ENCODE results near the gene CCDC33. TPM values are rescaled to one million over a fixed set of nuclear protein-coding genes. Genes with fewer than 3 reads are reported as not detected.
A peak's percentile ranks its signal among the peaks of the same experiment; 100 is the strongest.

Gene CCDC33
- total and polyA plus RNA-seq, 2 donors from 2014 or later, result 0.63 TPM; not detected in 1

GRCh38 chr15:74334127-74334526, 98.0 kb downstream of the CCDC33 start:
- intact Hi-C loops (cut with DNase I), result no loop called here
- Histone ChIP-seq H3K9ac (ENCODE audit: low read length in 3 of 3) (no peak overlapping the region), H3K4me3 (ENCODE audit: low read length in 3 of 3) (no peak overlapping the region), H3K27me3 (ENCODE audit: control insufficient read depth, insufficient read depth, low read length) (no peaks in the 10 kb centered on the region), H3K9me3 (ENCODE audit: control insufficient read depth in 2 of 3, insufficient read depth in 1 of 3, low read length in 3 of 3) (no peaks in the 10 kb centered on the region), H3K27ac (ENCODE audit: low read depth in 2 of 2, low read length in 2 of 2) (no peak overlapping the region), H3K4me1 (ENCODE audit: control insufficient read depth in 2 of 3, insufficient read depth in 2 of 3, low read depth in 1 of 3, low read length in 3 of 3) (no peaks in the 10 kb centered on the region), H3K36me3 (ENCODE audit: control insufficient read depth in 2 of 3, insufficient read depth in 3 of 3, low read length in 3 of 3) (no peaks in the 10 kb centered on the region)
- TF ChIP-seq CTCF (IDR thresholded peaks at IDR 0.05; ENCODE audit: borderline replicate concordance, extremely low read depth, insufficient read depth), result no peak
- DNase-seq (no peak), FAIRE-seq (no peak)

- no peaks in the 10 kb centered on the region for H3K27me3 ChIP-seq (ENCODE audit: control insufficient read depth, insufficient read depth, low read length)
- peak in 1 of 5 donors; percentile 18 for DNase-seq
- H3K4me3 ChIP-seq (ENCODE audit: low read length in 3 of 3), result no peak overlapping the region
- intact Hi-C loops (cut with DNase I), result no loop called here
- no peaks in the 10 kb centered on the region for H3K36me3 ChIP-seq (ENCODE audit: control insufficient read depth in 2 of 3, insufficient read depth in 3 of 3, low read length in 3 of 3)
- H3K4me1 ChIP-seq (ENCODE audit: control insufficient read depth in 2 of 3, insufficient read depth in 2 of 3, low read depth in 1 of 3, low read length in 3 of 3), result no peaks in the 10 kb centered on the region
- no peak for FAIRE-seq
- no peak overlapping the region for H3K9ac ChIP-seq (ENCODE audit: low read length in 3 of 3)
- no peaks in the 10 kb centered on the region for H3K9me3 ChIP-seq (ENCODE audit: control insufficient read depth in 2 of 3, insufficient read depth in 1 of 3, low read length in 3 of 3)
- TF ChIP-seq CTCF (IDR thresholded peaks at IDR 0.05; ENCODE audit: borderline replicate concordance, extremely low read depth, insufficient read depth), result no peak
- H3K27ac ChIP-seq (ENCODE audit: low read depth in 2 of 2, low read length in 2 of 2), result no peak overlapping the region
These were observed 99.3 kb downstream of the CCDC33 start for GRCh38 chr15:74335396-74335795.

- DNase-seq (peak in 1 of 5 donors; percentile 35), FAIRE-seq (no peak)
- Histone ChIP-seq H3K36me3 (ENCODE audit: control insufficient read depth in 2 of 3, insufficient read depth in 3 of 3, low read length in 3 of 3) (no peaks in the 10 kb centered on the region), H3K27me3 (ENCODE audit: control insufficient read depth, insufficient read depth, low read length) (no peaks in the 10 kb centered on the region), H3K9me3 (ENCODE audit: control insufficient read depth in 2 of 3, insufficient read depth in 1 of 3, low read length in 3 of 3) (no peaks in the 10 kb centered on the region), H3K4me3 (ENCODE audit: low read length in 3 of 3) (no peak overlapping the region), H3K4me1 (ENCODE audit: control insufficient read depth in 2 of 3, insufficient read depth in 2 of 3, low read depth in 1 of 3, low read length in 3 of 3) (no peaks in the 10 kb centered on the region), H3K27ac (ENCODE audit: low read depth in 2 of 2, low read length in 2 of 2) (no peak overlapping the region), H3K9ac (ENCODE audit: low read length in 3 of 3) (no peak overlapping the region)
- intact Hi-C loops (cut with DNase I), result no loop called here
- TF ChIP-seq CTCF (IDR thresholded peaks at IDR 0.05; ENCODE audit: borderline replicate concordance, extremely low read depth, insufficient read depth), result no peak
These were observed 100.2 kb downstream of the CCDC33 start for GRCh38 chr15:74336061-74337005.
